ENCODE measurements around the gene SAMD14.

- TF ChIP-seq POLR2A (IDR thresholded peaks at IDR 0.05; ENCODE audit: low read length), result no peak
- TF ChIP-seq RAD21 (conservative IDR thresholded peaks at IDR 0.05 in 1 of 2, IDR thresholded peaks at IDR 0.05 in 1 of 2), result no peak
- TF ChIP-seq CEBPB (IDR thresholded peaks at IDR 0.05), result no peak
- TF ChIP-seq CTCF (IDR thresholded peaks at IDR 0.05), result no peak
- no peak for TF ChIP-seq SREBF2 (IDR thresholded peaks at IDR 0.05)
- TF ChIP-seq MYC (IDR thresholded peaks at IDR 0.05; ENCODE audit: borderline replicate concordance, low read length), result no peak
- no peak for TF ChIP-seq EHMT2 (IDR thresholded peaks at IDR 0.05; ENCODE audit: low read depth)
- TF ChIP-seq HDAC2 (IDR thresholded peaks at IDR 0.05), result no peak
Measured at GRCh38 chr17:50100921-50101345, 29.0 kb downstream of the SAMD14 start.

All from A549 (cell line).